NCI-H446 treated with DMSO at 0.1 percent for 48 hours (cell line): ENCODE measurements around the gene GAREM1.
"Not testable (repeated sequence)": the region's sequence is repeated elsewhere in the genome, so short reads cannot be mapped to it uniquely, and the experiment has no call there.

ENCODE experiments used
- DNase-seq: peaks from one replicate; lab custom pipeline; 2025; lab: John Stamatoyannopoulos, UW

GAREM1 gene

DNA sequence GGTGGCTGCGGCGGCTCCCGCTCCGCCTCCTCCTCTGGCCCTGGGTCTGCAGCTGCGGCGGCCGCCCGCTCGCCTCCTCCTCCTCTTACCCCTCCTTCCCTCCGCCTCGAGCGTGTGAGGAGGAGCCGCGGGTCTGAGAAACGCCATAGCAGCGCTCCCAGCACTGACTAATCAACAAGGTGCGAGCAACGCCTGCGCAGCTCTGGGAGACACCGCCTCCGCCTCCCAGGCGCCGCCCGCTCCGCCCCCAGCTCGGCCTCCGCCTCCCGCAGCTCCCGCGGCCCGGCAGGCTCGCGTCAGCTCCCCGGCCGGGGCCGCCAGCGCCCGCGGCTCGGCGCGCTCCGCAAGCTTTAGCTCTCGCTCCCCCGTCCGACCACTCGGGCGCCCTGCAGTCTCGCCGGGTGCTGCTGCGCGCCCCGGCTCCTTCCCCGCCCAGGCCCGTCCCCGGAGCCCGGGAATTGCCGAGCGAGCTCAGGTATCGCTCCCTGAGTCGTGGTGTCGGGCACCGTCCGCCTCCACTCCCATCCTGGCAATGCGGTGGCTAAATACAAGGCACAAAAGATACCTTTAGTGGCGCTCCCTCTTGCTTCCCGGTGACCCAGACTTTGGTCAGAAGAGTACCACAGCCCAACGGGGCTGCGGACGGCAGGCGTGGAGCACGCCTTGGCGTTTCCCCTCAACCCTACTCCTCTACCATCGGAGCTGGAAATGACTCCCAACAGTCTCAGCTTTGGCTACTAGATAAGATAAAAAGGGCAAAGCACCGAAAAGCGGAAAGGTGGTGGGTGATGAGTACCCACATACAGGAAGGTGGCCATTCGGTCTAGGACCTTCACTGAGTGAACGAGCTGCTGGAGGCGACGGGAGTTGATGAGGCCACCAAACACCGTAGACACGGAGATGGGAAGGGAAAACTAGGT lies at the start of gene GAREM1:
GAREM1 (minus strand) TSS at position 169 of the 920 bp plus-strand sequence. CDS start 454 bp downstream, outside the sequence.
- peak; percentile 76 for DNase-seq

DNA sequence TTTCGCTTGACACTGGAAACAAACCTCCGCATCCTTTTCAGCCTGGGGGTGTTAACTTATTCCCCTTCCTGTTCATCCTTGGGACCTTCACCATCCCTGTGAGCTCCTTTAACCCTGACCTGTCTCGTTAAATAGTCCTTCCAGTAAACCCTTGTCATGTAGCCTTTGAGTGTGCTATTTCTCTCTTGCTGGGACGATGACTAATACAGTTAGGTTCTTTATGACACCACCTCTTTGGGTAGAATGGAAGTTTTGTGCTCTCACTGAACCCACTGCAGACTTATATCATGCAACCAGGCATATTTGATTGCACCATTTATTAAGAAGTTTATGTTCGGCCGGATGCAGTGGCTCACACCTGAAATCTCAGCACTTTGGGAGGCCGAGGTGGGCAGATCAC lies 40.5 kb upstream of the GAREM1 start:
- DNase-seq: no peak

DNA sequence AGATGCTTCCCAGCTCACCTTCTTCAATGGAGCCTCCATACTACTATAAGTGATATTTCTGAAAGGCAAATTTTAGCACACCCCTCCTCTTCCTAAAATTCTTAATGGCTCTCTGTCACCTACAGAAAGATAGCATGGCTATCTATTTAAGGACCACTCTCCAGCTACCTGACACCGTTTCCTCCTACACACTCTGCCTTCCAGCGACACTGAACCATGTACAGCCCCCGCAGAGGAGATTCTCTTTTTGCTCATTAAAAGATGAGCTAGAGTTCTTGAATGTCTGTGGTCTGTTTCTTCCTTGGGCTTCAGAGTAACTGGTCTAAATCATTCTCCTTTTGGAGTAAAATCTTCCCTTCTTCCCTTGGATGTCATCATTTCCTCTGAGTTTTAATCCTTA lies 38.4 kb upstream of the GAREM1 start:
- no peak for DNase-seq

DNA sequence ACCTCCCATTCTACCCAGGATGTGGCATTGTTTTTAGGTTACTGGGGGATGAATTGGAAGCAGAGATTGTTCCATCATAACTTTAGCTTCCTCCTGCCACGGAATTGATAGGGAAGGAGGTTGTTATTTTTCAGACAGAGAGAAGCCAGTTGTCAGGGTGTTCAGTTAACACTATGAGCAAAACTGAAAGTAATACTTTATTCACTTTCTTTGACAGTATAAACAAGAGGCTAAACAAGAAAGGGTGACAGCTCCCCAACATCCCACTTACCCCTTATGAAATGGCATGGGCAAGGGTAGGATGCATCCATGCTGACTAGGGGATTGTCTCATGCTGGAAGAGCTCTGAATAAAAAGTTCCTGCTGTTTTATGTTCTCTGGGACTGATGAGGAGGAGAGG lies 36.4 kb upstream of the GAREM1 start:
- DNase-seq: no peak

- no peak for DNase-seq
Measured at GRCh38 chr18:32502014-32502413, 31.3 kb upstream of the GAREM1 start.

GRCh38 chr18:32501242-32501641 lies 30.6 kb upstream of the GAREM1 start:
- not testable (repeated sequence) for DNase-seq

- no peak for DNase-seq
Measured at GRCh38 chr18:32483002-32483401, 12.3 kb upstream of the GAREM1 start.

DNA sequence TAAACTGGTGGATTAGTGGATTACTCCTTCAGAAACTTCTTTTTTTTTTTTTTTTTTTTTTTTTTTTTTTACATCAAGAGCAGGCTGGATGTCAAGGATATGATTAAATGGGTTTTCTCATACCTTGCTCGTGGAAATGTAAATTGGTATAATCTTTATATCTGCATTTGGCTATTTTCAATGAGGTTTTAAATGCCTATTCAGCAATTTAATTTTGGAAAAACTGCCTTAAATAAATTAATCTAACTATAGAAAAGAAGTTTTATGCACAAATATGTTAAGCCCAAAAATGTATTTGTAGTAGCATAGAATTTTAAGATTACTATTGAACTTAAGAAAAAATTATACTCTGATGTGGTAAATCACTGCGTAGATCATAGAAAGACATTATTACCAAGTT lies 11.4 kb upstream of the GAREM1 start:
- DNase-seq: no peak

GRCh38 chr18:32480581-32480980 lies 9.9 kb upstream of the GAREM1 start:
- DNase-seq: no peak

DNA sequence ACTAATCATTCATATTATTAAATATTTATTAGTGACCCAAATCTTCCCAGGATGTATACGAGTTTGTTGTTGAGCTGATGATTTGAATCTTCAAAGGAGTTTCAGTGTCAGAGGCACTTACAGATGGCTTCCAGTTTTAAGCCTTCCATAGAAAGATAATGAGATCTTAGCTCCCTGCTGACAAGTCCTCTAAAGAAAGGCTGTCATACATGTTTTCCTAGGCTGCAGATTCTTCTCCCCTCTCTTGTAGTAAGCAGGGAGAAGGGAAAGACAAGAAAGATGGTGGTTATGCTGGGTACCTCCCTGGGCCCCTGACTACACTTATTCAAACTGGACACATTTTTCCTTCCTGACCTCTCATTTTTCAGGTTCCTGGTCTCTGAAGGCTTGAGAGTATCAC lies 8.1 kb upstream of the GAREM1 start:
- no peak for DNase-seq

- DNase-seq: no peak
Measured at GRCh38 chr18:32478317-32478716, 7.6 kb upstream of the GAREM1 start.

- no peak for DNase-seq
Measured at GRCh38 chr18:32476106-32476505, 5.4 kb upstream of the GAREM1 start.

DNA sequence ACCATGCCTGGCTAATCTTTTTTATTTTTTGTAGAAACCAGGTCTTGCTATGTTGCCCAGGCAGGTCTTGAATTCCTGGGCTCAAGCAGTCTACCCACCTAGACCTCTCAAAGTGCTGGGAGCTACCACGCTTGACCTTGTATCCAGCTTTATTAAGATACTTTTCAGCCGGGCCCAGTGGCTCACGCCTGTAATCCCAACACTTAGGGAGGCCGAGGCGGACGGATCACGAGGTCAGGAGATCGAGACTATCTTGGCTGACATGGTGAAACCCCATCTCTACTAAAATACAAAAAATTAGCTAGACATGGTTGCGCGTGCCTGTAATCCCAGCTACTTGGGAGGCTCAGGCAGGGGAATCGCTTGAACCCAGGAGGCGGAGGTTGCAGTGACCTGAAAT lies 4.4 kb upstream of the GAREM1 start:
- DNase-seq: not testable (repeated sequence)

- DNase-seq: no peak
Measured at GRCh38 chr18:32473325-32473724, 2.6 kb upstream of the GAREM1 start.

DNA sequence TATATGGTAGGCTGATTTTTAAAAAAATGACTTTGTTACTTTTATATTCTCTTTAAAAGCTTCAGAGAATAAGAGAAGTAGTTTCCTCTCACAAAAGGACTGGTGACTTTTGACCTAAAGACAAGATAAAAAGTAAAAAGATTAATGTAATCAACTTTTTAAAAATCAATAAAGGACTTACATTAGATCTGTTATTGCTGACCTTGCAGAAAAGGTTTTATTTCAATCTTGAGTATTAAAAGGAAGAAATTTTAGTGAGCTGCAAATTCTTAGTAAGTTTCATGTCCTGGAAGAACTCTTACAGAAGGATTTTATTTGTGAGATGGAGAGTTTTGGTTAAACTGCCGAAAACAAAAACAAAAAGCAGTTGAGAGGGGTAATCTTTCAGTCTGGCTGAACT lies 2.2 kb upstream of the GAREM1 start:
- no peak for DNase-seq

- no peak for DNase-seq
Measured at GRCh38 chr18:32470460-32470713, 295 bp downstream of the GAREM1 start.

DNA sequence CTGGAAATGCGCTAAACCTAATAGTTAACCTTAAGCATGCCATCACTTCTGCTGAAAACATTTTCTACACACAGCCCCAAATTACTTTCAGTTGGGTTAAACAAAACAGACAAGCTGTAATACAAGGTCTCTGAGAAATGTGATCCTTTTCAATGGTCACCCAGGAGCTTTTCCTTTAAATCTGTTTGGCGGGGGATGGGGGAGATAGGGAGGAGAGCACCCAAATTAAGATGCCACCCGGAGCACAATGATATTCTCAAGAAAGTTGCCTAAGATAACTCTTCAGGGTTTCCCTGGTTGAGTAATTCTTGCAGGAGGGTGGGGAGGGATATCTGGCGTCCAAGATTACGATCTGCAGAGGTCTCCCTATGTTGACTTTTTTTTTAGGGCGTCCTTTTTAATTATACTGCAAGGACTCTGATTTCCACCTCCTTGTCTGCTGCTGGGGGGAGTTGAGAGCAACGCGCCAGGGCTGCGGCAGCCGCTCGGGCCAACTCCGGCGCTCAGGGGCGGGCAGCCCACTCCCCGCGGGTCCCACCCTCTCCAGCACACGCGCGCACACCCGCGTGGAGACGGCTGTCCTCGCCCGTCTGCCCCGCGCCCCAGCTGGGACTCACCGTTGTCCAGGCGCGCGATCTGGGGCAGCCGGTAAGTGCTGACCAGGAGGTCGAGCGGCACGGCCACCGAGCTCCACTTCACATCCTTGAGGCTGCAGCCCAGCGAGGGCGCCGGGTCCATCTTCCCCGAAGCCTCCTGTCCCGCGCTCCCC lies 807 bp downstream of the GAREM1 start:
- DNase-seq: no peak

DNA sequence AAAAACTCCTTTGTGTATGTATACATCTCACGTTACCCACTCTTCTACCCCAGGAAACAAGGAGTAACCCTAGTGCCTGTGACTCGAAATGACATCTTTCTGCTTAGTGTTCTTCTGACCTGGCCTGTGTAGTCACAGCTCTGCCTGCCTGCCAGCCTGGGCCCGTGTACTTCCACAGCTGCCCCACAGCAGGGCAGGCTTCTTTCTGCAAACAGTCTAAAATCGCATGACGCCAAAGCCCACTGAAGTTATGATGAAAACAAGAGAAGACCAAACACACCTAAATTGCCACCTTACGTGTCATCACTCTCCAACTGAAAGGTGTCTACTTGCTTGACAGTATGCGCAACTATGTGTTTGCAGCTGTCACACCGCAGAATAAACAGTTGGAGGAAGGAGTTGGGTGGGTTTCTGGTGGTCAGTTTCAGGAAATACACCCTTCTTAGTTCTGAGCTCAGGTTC lies 1.5 kb downstream of the GAREM1 start:
- DNase-seq: no peak

DNA sequence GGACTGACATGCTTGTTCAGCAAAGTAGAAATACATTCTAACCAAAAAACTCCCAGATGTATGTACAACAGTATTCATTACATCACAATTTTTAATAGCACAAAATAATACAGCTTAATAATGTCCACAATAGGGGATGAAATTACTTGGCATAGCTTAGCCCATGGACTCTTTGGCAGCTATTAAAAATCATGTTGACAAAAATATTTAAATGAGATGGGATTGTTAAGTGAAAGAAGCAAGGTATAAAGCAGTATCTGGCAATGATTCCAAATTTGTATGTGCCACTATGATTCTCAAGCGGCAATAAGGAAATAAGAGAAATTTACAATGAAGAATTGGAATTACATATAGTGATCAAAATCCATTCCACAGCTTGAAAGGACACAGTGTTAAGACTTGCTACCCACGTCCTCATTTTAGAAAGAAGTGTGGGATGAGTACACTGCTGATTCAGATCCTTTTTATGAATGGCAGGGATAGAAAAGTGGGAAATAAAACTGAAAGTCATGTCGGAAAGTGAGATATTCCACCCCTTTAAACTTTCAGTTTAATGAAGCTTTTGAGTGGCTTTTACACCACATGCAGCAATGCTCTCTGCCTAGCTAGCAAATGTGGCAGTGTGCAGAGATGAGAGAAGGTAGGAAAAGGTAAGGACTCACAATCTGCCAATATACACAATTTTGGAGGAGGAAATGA lies 2.4 kb downstream of the GAREM1 start:
- no peak for DNase-seq

DNA sequence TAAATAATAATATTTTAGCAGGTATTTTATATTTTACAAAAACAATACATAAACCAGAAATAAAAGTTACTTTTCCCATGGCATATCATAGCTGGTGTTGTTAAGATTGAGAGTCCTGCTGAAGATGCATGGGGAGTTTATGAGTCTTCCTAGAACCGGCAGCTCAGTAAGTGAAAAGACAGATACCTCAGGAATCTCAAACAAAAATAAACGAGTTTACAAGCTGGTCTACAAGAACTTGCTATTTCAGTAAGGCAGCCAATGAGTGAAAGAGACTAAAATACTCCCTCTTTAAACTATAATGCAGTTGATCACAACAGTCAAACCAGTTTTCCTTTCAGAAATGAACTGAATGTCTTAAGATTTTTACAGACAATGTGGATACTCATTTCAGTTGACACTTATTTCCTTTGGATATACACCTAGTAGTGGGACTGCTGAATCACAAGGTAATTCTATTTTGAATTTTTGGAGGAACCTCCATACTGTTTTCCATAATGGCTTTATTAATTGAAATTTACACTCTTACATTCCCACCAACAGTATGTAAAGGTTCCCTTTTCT lies 8.9 kb downstream of the GAREM1 start:
- DNase-seq: no peak

DNA sequence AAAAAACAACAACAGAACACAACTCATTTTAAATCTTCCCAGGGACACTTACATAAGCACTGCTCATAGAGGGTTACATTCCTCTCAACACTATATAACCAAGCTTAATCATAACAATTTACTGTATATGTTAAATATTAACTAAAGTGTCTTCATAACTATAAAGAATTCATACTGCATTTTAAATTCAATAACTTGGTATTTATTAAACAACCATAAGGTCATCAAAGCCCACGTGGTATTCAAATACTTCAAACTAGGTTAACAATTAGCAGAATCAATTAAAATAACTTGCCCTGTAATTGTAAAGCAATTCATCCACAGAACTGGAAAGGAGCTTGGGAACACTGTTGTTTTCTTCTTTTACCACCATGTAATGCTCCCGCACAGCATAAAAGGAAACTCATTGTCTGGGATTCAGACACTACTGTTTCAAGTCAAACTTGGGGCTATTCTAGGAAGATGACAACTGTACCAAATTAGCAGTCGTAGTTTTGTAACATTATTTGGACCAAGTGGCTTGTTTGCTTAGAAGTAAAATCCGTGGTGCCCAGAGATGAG lies 10.4 kb downstream of the GAREM1 start:
- no peak for DNase-seq
